HepG2 (cell line): ENCODE measurements around the gene IL21R.

ENCODE experiments used
- CBX5 ChIP-seq: sonication (generic); formaldehyde crosslinking; IDR thresholded peaks from 2 replicates; pipeline ENCODE4 v1.4.0; 2020; ENCODE audit warnings: missing genetic modification reagents, borderline replicate concordance
- CTCF ChIP-seq: sonication (generic); formaldehyde crosslinking; IDR thresholded peaks from 2 replicates; pipeline ENCODE4 v1.5.0; 2020; ENCODE audit warnings: mild to moderate bottlenecking, missing genetic modification reagents, moderate library complexity
- HNRNPK ChIP-seq: fragments of 200-400 bp; formaldehyde crosslinking; IDR thresholded peaks from 2 replicates; pipeline ENCODE4 v1.6.1; 2018; ENCODE audit warnings: low read length, low read depth, moderate library complexity, mild to moderate bottlenecking; ENCODE audit not compliant: poor library complexity, severe bottlenecking
- ZBTB7B ChIP-seq: sonication (generic); formaldehyde crosslinking; IDR thresholded peaks from 2 replicates; pipeline ENCODE4 v1.4.0; 2020; ENCODE audit warnings: missing genetic modification reagents
- ZNF180 ChIP-seq: sonication (generic); formaldehyde crosslinking; IDR thresholded peaks from 2 replicates; pipeline ENCODE4 v1.4.0; 2020; ENCODE audit warnings: low read depth, missing genetic modification reagents, borderline replicate concordance

- peak; percentile 94 for TF ChIP-seq CTCF (CRISPR knock-in tag)
- TF ChIP-seq ZBTB7B (CRISPR knock-in tag): 0 out of 2 replicates have a peak, but pooled peaks have one; percentile 47
- TF ChIP-seq CBX5 (CRISPR knock-in tag): peak; percentile 51; the same call in 1 of the 2 replicates
- no peak for TF ChIP-seq HNRNPK
- TF ChIP-seq ZNF180 (CRISPR knock-in tag): no peak
Measured at GRCh38 chr16:27374804-27375425, 27.1 kb upstream of the IL21R start.
